DLD1 (cell line): ENCODE results near the gene TENM3.

ENCODE experiments used
- in situ Hi-C: cut with HindIII; loops from 2 replicates; pipeline ENCODE4 v1.10.0; 2017; ENCODE audit warnings: low sequenced_read_pairs

The TENM3 gene

DNA sequence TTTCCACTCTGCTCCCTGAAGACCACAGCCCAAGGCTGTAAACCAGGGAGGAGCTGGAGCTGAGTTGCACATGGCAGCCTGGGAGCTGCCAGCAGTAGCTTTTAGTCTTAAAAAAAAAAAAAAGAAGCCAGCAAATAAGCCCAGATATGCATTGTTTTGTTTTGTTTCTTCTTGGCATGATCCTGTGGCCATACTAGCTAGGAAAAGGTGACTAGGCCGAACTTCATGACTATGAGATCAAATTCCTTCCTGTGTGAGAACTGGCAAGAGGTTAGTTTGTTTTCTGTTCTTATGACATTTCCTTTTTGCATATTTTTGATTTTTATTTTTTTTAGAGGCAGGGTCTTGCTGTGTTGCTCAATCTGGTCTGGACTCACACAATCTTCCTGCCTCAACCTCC, 350.7 kb downstream of the TENM3 start:
- in situ Hi-C loops, result no loop called here

DNA sequence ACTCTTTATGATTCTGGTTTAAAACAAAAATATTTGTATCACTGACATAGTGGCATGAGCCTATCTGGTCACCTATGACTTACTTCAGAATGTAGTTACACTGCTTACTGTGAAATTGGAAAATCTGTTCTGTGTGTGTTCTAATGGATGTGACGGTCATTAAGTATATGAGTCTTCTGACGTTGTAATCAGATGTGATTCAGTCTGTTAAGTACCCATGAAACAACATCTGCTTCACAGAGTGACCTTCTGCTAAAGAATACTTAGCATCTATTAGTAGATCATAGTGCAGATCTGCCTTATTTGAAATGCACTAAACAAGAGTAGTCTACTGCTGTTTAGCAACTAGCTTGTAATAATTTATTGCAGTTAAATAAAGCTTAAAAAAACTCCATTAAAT, 356.9 kb downstream of the TENM3 start:
- in situ Hi-C loops, result no loop called here

DNA sequence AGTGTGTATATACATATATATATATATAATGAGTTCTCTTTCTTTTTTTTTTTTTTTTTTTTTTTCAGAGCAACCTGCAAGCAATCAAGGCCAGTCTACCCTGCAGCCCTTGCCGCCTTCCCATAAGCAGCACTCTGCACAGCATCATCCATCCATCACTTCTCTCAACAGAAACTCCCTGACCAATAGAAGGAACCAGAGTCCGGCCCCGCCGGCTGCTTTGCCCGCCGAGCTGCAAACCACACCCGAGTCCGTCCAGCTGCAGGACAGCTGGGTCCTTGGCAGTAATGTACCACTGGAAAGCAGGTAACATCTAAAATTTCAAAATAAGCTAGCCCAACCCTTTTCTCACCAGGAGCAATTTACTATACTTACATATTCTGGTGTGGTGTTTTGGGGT, 357.7 kb downstream of the TENM3 start:
- in situ Hi-C loops, result no loop called here

DNA sequence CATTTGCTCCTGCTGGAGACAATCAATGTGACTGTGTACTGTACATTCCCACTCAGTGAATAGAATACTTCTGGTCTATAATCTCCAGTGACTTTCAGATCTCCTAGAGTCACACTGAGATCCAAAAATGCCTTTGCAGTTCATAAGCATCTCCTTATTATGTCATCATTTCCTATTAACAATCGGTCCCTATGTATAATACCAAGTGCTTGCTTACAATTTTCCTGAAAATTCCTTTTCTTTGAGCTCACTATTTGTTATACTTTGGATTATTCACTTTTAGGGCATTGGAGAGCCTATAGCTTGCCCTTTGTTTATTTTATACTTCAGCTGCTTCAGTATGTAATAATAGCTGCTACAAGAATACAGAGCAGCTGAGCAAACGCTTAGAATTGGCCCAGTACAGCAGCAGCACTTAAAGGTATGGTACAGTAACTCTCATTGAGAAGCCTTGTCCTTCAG, 361.0 kb downstream of the TENM3 start:
- in situ Hi-C loops, result no loop called here

DNA sequence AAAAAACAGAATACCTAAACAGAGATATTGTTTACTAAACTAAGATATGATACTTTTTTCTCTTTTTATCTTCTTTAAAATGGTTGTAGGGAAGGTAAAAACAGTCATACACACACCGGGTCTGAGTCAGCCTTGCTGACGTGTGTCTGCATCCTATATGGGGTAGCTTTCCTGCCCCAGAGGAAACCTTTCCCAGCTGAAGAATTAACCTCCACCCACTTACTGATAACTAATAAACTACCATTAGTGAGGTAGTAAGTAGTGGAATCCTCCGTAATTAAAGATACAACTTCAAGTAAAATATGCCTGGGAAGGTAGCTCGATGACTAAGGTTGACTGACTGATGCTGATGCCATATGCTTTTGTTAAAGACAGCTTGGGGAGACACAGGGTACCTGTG, 361.8 kb downstream of the TENM3 start:
- in situ Hi-C loops, result no loop called here

DNA sequence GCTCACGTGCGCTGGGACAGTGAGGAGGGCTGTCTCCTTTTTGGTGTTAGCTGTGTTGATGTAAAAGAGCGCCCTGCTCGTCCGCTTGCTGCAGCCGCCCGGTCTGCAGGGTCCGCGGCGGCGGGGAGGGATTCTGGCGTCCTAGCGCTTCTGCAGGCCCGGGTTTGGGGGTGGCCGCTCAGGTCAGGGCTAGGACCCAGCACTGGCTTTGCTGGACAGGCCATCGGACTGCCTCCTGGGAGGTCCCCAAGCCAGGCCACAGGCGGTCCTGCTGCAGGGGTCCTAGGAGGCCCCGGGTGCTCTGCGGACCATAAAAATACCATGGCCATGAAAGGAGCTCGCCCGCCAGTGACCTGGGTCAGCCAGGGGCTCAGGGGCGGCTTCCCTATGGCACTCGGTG, 365.3 kb downstream of the TENM3 start:
- in situ Hi-C loops, result no loop called here

DNA sequence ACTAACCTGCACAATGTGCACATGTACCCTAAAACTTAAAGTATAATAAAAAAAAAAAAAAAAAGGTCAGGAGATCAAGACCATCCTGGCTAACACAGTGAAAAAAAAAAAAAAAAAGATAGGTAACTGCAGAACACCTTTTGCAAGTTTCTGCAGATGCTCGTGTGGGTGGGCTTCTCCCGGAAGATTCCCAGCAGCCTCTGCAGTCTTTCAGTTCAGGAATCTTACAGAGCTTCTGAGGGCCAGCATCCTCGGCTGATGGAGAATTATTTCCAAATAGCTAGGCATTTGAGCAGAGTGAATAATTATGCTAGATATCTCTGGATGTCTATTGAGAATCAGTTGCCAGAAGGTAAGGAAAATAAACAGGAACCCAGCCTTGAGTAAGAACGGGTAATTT, 373.3 kb downstream of the TENM3 start:
- in situ Hi-C loops, result no loop called here

DNA sequence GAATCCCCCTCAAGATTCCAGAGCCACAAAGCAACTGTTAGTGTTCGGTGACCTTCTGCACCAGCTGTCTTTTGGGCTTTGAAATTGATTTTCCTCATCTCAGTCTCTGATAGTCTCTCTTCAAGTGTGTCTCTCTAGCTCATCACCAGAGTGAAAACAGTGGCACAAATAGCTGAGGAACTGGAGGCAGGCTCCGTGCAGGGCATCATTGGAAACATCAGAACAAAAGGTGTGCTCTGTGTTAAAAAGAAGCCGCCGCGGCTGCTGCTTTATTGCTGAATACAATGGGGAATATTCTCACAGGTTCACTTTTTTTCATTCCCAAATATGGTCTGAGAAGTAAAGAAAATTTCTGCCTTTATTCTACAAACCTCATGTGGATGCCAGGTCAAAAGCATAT, 376.5 kb downstream of the TENM3 start:
- in situ Hi-C loops, result no loop called here

DNA sequence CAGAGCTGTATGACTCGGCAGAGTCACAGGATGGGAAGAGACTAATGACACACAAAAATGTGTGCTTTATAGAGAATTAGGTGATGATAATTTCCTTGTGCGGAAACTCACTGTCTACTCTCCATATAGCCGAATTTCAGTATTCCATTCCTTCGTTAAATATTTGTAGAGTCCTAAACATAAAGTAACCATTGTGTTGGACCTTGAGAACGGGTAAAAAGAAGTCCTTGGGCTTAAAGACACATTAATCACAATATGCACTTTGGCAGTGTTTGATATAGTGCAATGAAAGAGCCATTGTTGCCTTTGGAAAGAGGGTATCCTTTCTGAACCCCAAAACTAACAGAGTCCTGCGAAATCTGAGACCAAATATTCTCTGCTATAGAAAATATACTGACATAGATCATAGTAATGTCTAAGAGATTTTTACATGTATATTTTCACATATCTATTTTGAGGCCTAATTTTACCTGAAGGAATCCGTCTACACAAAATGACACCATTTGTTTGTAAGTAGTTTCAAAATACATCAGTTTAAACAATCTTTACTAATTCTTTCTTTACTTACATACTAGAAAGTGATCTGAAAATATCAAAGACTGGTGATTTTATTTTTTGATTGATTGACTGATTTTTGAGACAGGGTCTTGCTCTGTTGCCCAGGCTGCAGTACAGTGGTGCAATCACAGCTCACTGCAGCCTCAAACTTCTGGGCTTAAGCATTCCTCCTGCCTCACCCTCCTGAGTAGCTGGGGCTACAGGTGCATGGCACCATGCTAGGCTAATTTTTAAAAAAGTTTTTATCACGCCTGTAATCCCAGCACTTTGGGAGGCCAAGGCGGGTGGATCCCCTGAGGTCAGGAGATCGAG, 377.1 kb downstream of the TENM3 start:
- in situ Hi-C loops, result no loop called here

DNA sequence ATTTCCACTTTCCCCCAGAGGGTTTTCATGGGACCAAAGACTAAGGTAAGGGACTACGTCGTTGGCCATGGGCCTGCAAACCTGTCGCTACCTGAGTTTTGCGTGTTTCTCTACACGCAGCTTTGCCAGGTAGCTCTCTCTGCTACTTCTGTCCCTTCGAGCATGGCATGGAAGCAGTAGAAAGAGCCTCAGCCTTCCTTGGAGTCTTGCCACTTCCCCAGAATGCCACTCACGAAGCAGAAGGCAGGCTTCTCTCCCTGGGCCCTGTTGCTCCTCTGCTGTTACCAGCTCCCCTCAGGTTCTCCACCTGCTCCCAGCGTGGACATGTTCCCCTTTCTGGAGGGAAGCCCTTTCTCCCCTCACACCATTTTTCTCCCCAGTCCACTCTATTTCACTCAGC, 381.1 kb downstream of the TENM3 start:
- in situ Hi-C loops, result no loop called here

DNA sequence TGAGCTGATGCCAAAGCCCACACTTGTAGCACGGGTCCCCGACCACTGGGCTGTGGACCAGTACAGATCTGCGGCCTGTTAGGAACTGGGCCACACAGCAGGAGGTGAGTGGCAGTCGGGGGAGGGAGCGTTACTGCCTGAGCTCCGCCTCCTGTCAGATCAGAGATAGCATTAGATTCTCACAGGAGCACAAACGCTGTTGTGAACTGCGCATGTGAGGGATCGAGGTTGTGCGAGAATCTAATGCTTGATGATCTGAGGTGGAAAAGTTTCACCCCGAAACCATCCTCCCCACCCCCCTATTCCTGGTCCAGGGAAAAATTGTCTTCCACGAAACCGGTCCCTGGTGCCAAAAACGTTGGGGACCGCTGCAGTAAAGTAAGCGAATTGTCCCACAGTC, 382.0 kb downstream of the TENM3 start:
- in situ Hi-C loops, result no loop called here

DNA sequence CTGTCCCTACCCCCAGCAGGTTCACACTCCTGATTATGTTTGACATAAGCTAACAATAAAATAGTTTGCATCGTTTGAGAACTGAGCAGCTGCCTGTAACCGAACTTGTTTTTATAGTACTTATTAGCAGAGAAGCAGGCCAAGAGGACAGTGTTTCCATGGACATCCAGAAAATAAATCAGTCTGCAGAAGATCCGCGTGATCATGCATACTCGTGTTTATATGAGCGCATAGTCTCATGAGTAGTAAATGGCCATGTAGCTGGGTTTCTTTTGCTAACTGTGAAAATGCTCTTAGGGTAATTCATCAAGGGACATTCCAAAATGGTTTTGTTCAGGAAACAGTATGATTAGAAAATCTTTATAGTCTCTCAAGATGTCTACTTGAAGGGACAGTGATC, 384.8 kb downstream of the TENM3 start:
- in situ Hi-C loops, result no loop called here

DNA sequence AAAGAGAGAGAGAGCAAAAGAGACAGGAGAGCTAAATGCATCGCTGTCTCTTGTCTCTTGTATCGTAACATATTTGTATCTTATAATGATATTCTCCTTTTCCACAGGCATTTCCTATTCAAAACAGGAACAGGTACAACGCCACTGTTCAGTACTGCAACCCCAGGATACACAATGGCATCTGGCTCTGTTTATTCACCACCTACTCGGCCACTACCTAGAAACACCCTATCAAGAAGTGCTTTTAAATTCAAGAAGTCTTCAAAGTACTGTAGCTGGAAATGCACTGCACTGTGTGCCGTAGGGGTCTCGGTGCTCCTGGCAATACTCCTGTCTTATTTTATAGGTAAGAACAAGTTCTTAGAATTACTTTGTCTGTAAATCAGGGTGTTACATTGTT, 385.3 kb downstream of the TENM3 start:
- in situ Hi-C loops, result no loop called here

DNA sequence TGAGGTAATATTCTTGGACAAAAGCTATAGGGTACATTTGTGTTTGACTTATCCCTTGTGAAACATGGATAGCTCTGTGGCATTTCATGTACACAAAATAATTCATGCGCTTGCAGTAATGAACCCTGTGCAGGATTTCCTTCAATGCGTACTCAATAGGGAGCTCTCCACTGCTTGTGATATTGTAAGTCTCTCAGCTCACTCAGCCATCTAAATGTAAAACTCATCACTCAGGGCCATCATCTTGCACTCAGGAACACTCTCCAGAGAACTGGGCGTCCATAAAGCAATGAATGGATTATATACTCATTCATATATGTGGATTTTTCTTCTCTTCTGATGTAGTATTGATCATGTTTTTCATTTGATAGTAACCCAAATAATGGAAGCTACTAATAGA, 385.9 kb downstream of the TENM3 start:
- in situ Hi-C loops, result no loop called here

DNA sequence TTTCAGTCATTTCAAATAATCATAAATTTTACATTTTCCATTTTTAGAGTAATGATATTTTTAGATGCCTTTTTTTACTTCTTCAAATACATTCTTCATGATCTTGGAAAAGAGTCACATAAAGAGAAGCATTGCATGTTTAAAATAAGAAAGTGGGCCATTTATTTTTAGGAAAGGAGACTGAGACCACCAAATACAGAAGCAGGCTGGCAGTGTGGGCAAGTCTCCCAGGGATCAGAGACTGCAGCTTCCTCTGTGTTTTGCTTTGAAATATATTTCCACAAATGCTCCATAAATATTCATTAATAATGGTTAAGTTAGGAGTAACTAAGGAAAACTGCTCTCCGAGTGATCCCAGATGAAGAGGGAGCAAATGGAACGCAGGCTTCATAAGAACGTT, 397.3 kb downstream of the TENM3 start:
- in situ Hi-C loops, result no loop called here

DNA sequence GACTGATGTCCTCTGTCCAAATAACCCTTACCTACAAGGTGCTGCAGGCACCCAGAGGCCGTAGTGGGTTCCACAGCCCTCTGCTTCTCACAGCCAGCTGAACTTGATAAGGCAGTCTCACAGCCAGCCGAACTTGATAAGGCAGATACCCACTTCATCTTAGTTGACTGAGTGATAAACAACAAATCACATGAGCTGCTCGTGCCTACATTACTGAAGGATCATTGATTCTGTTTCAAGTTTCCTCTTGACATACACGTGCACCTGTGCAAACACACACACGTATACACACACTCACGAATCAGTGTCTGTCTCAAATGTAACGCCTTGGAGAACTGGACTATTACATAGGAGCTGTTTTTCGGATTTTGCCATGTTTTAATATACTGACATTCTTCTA, 397.7 kb downstream of the TENM3 start:
- in situ Hi-C loops, result no loop called here

DNA sequence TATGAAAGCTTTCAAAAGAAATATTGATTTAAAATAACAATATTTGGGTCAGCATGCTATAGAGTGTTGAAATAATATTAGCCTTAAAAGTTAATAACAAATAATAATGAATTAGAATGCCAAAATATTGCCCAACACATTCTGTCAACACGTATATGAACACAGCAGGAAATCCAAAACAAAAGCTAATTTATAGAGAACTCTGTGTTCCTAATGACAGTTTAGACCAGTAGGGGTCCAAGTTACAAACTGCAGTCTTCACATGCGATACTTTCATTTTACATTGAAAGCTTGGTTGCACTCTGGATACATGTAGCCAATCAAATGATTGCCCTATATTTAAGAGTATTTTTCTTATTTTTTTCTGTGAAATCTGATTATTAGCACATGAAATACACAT, 399.6 kb downstream of the TENM3 start:
- in situ Hi-C loops, result no loop called here

DNA sequence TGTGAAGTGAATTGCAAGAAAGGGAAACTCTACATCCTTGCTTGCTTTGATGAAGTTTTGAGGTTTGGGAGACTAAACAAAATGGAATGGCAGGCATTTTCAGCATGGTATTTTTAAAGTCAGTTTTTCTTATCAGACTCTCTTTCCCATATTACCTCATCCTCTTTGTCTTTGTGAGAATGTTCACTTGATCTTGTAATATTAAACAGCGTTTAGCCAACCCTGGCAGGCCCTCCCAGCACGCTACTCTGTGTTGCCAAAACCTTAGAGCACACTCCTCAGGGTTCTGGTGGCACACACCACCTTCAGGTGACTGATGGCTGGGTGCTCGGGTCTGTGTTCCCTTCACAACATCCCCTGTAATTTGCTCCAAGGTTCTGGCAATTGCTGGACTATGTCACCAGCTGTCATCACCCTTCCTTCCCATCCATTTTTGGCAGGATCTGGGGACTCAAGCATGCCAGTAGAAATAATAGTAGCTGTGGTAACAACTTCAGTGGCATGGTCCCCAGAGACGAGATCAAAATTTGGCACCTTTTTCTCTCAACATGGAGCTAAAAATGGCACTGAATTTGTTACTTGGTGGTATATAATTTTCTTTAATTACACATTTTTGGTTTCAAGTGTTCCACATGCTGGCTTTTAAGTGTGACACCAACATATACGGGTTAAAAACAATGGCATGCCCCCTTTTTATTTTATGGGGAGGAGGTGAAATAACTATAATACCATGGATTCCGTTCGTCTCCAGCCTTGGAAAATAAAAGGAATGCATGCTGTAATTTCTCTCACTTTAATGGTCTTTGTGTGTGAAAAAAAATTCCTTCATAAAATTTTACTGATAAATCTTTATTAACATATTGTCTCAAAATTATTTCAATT, 400.8 kb downstream of the TENM3 start:
- in situ Hi-C loops, result no loop called here

DNA sequence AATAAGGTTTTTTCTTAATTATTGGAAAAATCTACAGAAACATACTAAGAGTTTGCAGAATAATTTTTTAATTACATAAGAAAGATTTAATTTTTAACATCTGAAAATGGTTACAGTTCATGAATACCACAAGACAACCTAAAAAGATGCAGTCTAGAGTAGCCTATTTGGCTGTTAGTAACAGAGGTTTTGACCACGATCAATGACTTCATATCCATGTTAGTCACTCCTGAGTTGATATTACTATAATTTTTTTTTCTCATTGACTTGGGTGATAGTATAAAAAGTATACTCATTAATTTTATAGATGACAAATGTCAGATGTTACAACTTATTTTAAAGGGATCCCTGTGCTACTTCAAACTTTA, 401.5 kb downstream of the TENM3 start:
- in situ Hi-C loops, result no loop called here

DNA sequence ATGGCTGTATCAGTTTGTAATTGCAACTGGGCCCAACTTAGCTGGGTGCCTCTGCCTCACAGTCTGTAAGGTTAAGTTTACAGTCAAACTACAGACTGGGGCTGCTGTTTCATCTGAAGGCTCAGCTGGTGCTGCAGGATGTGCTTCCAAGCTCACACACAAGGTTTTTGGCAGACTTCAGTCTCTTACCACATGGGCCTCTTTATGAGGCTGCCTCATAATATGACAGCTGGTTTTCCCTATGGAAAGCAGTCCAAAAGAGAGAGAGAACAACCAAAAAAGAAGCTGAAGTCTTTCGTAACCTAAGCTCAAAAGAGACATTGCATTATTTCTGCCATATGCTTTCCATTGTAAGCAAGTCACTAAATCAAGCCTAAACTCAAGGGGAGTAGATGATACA, 402.3 kb downstream of the TENM3 start:
- in situ Hi-C loops, result no loop called here

DNA sequence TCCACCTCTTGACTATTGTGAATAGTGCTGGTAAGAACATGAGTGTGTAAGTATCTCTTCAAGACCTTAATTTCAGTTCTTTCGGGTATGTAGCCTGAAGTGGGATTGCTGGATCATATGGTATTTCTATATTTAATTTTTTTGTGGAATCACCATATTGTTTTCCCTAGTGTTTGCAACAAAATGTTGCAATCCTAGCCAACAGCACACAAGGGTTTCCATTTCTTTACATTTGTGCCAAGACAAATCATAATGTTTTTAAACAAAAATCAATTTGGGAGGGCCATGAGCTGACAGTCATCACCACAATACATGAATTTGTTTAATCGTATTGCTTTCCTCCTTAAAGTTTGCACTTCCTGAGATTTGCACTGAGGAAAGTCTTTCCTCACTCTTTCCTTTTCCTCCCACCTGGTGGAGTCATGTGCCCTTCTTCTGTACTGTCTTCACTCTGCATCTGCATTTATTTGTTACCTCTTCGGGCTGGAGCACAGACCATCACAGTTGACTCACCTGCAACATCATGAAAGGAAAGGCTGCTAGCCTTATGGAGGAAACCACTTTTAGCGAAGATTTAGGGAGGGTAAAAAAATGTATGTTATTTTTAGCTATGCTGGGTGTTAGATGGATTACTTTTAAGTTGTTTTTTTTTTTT, 404.6 kb downstream of the TENM3 start:
- in situ Hi-C loops, result no loop called here

DNA sequence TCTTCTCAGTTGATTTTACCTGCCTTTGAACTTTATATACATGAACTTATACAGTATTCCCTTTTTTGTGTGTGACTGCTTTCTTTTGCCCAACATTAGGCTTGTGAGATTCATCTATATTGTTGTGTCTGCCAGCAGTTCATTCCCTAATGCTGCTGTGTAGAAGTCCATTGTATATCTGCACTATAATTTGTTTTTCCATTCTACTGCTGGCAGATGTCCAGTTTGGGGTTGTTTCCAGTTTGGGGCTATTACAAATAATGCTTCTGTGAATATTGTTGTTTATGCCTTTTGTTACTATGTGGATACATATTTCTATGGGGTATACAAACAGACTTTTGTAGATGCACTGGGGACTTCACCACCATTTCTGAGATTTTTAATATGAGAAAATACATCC, 405.6 kb downstream of the TENM3 start:
- in situ Hi-C loops, result no loop called here
